ENCODE data around the gene ZDBF2. TPM values are rescaled to one million over a fixed set of nuclear protein-coding genes. Genes with fewer than 3 reads are reported as not detected.

The ZDBF2 gene
- total and polyA plus RNA-seq, 2 donors (not counting 1 experiment from before 2014, with no cell fraction given) = 1.8 to 16.5 TPM

DNA sequence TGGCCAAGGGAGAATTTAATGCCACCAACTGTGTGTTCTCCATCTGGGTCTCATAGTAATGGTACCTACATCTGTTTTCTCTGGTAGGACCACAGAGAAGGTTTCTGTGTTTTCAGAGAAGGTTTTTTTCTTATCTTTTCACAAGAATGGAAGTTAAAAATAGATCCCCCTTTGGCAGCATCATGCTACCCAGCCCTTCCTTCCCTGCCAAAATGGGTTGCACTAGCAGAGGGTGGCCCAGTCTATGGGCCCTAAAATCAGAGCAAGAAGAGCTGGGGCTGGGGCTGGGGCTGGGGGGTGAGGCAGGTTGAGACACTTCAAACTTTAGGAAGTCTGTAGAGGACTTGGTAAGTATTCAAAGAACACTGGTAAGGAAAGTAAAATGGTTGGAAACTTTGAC lies 44.8 kb upstream of the ZDBF2 start:
- Histone ChIP-seq H3K9ac (ENCODE audit: low read length) (no peak overlapping the region), H2AFZ (ENCODE audit: insufficient read depth, low read depth, low read length, poor library complexity, severe bottlenecking) (no peak overlapping the region)
- H3K4me3 Mint-ChIP-seq = no peak overlapping the region

DNA sequence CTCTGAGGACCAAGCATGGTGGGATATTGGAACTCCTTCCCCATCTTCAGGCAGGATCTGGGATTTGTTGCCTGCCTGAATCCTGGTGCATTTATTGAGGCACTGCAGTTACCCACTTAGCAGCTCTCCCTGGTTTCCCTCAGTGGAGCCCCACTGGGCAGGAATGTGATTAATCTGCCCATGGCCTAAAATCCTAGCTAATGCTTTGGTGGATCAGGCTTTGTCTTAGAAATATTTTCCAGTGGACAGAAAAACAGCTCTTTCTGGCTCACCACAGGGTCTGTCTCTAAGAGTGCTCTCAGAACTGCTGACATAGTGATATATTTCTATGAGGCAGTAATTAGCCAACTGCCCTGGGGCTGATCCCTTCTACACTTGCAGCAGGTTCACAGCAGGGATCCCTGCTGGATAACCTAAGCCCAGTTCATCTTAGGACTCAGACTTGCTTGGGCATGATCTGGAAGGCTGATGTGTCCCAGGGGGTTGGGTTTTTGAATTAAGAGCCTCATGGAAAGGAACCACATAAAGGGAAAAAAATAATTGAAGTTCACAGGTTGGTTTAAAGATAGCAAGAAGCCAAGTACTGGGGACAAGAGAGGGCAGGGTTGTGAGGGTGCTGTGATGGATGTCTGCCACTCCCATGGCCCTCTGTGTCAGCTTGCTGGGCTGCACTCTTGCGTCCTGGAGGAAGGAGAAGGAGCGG lies 44.3 kb upstream of the ZDBF2 start:
- H3K79me2 ChIP-seq (ENCODE audit: control insufficient read depth, insufficient read depth, low read length) = no peaks in the 10 kb centered on the region
- no peak overlapping the region for H3K27ac Mint-ChIP-seq
- POLR2A ChIA-PET = no interaction called here
- H3K27me3 Mint-ChIP-seq = peaks cover 25% of the 10 kb centered on the region
- H2AFZ ChIP-seq (ENCODE audit: insufficient read depth, low read depth, low read length, poor library complexity, severe bottlenecking) = no peak overlapping the region
- no peaks in the 10 kb centered on the region for H4K20me1 ChIP-seq (ENCODE audit: control insufficient read depth, insufficient read depth, low read length, poor library complexity, severe bottlenecking)
- no peak overlapping the region for H3K9ac ChIP-seq (ENCODE audit: low read length)
- WGBS (ENCODE audit: insufficient coverage) = no CpG with 5 or more reads among the region's 2 CpGs
- H3K36me3 ChIP-seq (replicated peaks in 1 of 2; ENCODE audit: control extremely low read depth in 1 of 2, control insufficient read depth in 1 of 2, extremely low read depth in 1 of 2, insufficient read depth in 2 of 2, low read length in 1 of 2) = no peaks in the 10 kb centered on the region
- CTCF ChIA-PET = interaction anchor here (0.6 kb wide), 1 partner anchor 29 kb away, joined by 4 read pairs; no protein-coding TSS in a partner anchor
- H3K9me3 ChIP-seq (ENCODE audit: control extremely low read depth in 1 of 3, control insufficient read depth in 2 of 3, insufficient read depth in 1 of 3, low read length in 2 of 3) = peaks cover 0 to 5% (median 2%) of the 10 kb centered on the region in 3 donors
- H3K4me3 Mint-ChIP-seq = no peak overlapping the region
- intact Hi-C loops (cut with micrococcal nuclease) = no loop called here
- ATAC-seq (ENCODE audit: low read depth) (no peak), DNase-seq (no peak)
- no peak overlapping the region for H3K4me2 ChIP-seq (replicated peaks; ENCODE audit: low read depth, low read length, poor library complexity, severe bottlenecking)
- no peak for TF ChIP-seq EZH2 (IDR thresholded peaks at IDR 0.05; ENCODE audit: borderline replicate concordance, insufficient read depth, low read depth, low read length, poor library complexity, severe bottlenecking)
- TF ChIP-seq, protein P1, sequence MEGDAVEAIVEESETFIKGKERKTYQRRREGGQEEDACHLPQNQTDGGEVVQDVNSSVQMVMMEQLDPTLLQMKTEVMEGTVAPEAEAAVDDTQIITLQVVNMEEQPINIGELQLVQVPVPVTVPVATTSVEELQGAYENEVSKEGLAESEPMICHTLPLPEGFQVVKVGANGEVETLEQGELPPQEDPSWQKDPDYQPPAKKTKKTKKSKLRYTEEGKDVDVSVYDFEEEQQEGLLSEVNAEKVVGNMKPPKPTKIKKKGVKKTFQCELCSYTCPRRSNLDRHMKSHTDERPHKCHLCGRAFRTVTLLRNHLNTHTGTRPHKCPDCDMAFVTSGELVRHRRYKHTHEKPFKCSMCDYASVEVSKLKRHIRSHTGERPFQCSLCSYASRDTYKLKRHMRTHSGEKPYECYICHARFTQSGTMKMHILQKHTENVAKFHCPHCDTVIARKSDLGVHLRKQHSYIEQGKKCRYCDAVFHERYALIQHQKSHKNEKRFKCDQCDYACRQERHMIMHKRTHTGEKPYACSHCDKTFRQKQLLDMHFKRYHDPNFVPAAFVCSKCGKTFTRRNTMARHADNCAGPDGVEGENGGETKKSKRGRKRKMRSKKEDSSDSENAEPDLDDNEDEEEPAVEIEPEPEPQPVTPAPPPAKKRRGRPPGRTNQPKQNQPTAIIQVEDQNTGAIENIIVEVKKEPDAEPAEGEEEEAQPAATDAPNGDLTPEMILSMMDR (IDR thresholded peaks at IDR 0.05) = no peak
- H3K4me1 ChIP-seq (ENCODE audit: control insufficient read depth in 2 of 2, insufficient read depth in 2 of 2, low read length in 2 of 2) = no peaks in the 10 kb centered on the region
- H3K27ac ChIP-seq (ENCODE audit: low read length in 2 of 2) = no peak overlapping the region
- no peaks in the 10 kb centered on the region for H3K9me3 Mint-ChIP-seq (ENCODE audit: insufficient read depth)
- peaks cover 0 to 3% (median 1%) of the 10 kb centered on the region in 4 experiments for H3K27me3 ChIP-seq (replicated peaks in 1 of 4; ENCODE audit: control extremely low read depth in 1 of 4, control insufficient read depth in 3 of 4, insufficient read depth in 4 of 4, low read length in 3 of 4)
- H3K4me1 Mint-ChIP-seq = no peaks in the 10 kb centered on the region
- H3K4me3 ChIP-seq (ENCODE audit: control extremely low read depth in 1 of 5, extremely low read depth in 1 of 5, insufficient read depth in 1 of 5, low read depth in 2 of 5, low read length in 4 of 5) = no peak overlapping the region

More for the DNA sequence above, 44.8 kb upstream of the ZDBF2 start:
- H3K4me2 ChIP-seq (replicated peaks; ENCODE audit: low read depth, low read length, poor library complexity, severe bottlenecking) = no peak overlapping the region
- peaks cover 0 to 5% (median 2%) of the 10 kb centered on the region in 3 donors for H3K9me3 ChIP-seq (ENCODE audit: control extremely low read depth in 1 of 3, control insufficient read depth in 2 of 3, insufficient read depth in 1 of 3, low read length in 2 of 3)
- intact Hi-C loops (cut with micrococcal nuclease) = no loop called here
- H3K27me3 ChIP-seq (replicated peaks in 1 of 4; ENCODE audit: control extremely low read depth in 1 of 4, control insufficient read depth in 3 of 4, insufficient read depth in 4 of 4, low read length in 3 of 4) = peaks cover 0 to 3% (median 1%) of the 10 kb centered on the region in 4 experiments
- H3K36me3 ChIP-seq (replicated peaks in 1 of 2; ENCODE audit: control extremely low read depth in 1 of 2, control insufficient read depth in 1 of 2, extremely low read depth in 1 of 2, insufficient read depth in 2 of 2, low read length in 1 of 2) = no peaks in the 10 kb centered on the region
- Mint-ChIP-seq H3K9me3 (ENCODE audit: insufficient read depth) (no peaks in the 10 kb centered on the region), H3K27ac (no peak overlapping the region), H3K27me3 (peaks cover 26% of the 10 kb centered on the region), H3K4me1 (no peaks in the 10 kb centered on the region)
- no peak for DNase-seq
- CTCF ChIA-PET = no interaction called here
- no peak overlapping the region for H3K27ac ChIP-seq (ENCODE audit: low read length in 2 of 2)
- TF ChIP-seq EZH2 (IDR thresholded peaks at IDR 0.05; ENCODE audit: borderline replicate concordance, insufficient read depth, low read depth, low read length, poor library complexity, severe bottlenecking) = no peak
- TF ChIP-seq, protein P1 (IDR thresholded peaks at IDR 0.05) = no peak
- ATAC-seq (ENCODE audit: low read depth) = no peak
- H4K20me1 ChIP-seq (ENCODE audit: control insufficient read depth, insufficient read depth, low read length, poor library complexity, severe bottlenecking) = no peaks in the 10 kb centered on the region
- POLR2A ChIA-PET = no interaction called here
- no peak overlapping the region for H3K4me3 ChIP-seq (ENCODE audit: control extremely low read depth in 1 of 5, extremely low read depth in 1 of 5, insufficient read depth in 1 of 5, low read depth in 2 of 5, low read length in 4 of 5)
- no peaks in the 10 kb centered on the region for H3K79me2 ChIP-seq (ENCODE audit: control insufficient read depth, insufficient read depth, low read length)
- no peaks in the 10 kb centered on the region for H3K4me1 ChIP-seq (ENCODE audit: control insufficient read depth in 2 of 2, insufficient read depth in 2 of 2, low read length in 2 of 2)

Measured in B cell (primary cell).